Osteoblast (primary cell): Measurements from ENCODE around the gene AKT3. TPM values are rescaled to one million over a fixed set of nuclear protein-coding genes. Genes with fewer than 3 reads are reported as not detected.

Experiments used
- DNase-seq: peaks from one replicate; pipeline ENCODE4 v3.0.0; 2011; ENCODE audit warnings: low spot score, mixed read lengths; ENCODE audit not compliant: insufficient read length; ENCODE audit errors: missing footprints
- H2AFZ ChIP-seq: 2 replicates; pipeline ENCODE4 v1.6.0; 2011; ENCODE audit warnings: mild to moderate bottlenecking, low read length
- H3K27ac ChIP-seq: 2 replicates; pipeline ENCODE4 v1.5.1; 2011; ENCODE audit warnings: mild to moderate bottlenecking, low read depth, low read length, moderate library complexity
- H3K27me3 ChIP-seq: 2 replicates; pipeline ENCODE4 v1.6.0; 2012; ENCODE audit warnings: mild to moderate bottlenecking, control low read depth, inconsistent platforms, low read length, moderate library complexity; ENCODE audit not compliant: insufficient read depth
- H3K36me3 ChIP-seq: 2 replicates; pipeline ENCODE4 v1.5.1; 2011; ENCODE audit warnings: mild to moderate bottlenecking, low read length, control low read depth, moderate library complexity; ENCODE audit not compliant: insufficient read depth
- H3K4me1 ChIP-seq: 2 replicates; pipeline ENCODE4 v1.5.1; 2011; ENCODE audit warnings: mild to moderate bottlenecking, low read length, control low read depth, moderate library complexity; ENCODE audit not compliant: insufficient read depth
- H3K4me2 ChIP-seq: 2 replicates; pipeline ENCODE4 v1.6.0; 2011; ENCODE audit warnings: mild to moderate bottlenecking, low read length; ENCODE audit not compliant: insufficient read depth
- H3K4me3 ChIP-seq: fragments of 200-600 bp; sonication (generic); 3 replicates; pipeline ENCODE4 v1.5.1; 2012; ENCODE audit warnings: mild to moderate bottlenecking, low read length, inconsistent platforms; ENCODE audit not compliant: insufficient read depth
- H3K79me2 ChIP-seq: 2 replicates; pipeline ENCODE4 v1.6.0; 2012; ENCODE audit warnings: mild to moderate bottlenecking, low read length, control low read depth, inconsistent platforms; ENCODE audit not compliant: insufficient read depth
- H3K9me3 ChIP-seq: 2 replicates; pipeline ENCODE4 v1.5.1; 2011; ENCODE audit warnings: low read depth, low read length, control low read depth
- H4K20me1 ChIP-seq: 2 replicates; pipeline ENCODE4 v1.6.0; 2012; ENCODE audit warnings: mild to moderate bottlenecking, low read length, control low read depth; ENCODE audit not compliant: insufficient read depth
- total RNA-seq: library from RNA; depleted of rRNA; stranded (reverse); fragments of >200 nt; gene quantifications from 2 replicates; pipeline ENCODE4 v1.2.3, GENCODE V29; 2012
- TF ChIP-seq, protein P1 (sequence below): IDR thresholded peaks from 2 replicates; pipeline ENCODE4 v1.5.1; 2011; ENCODE audit warnings: mild to moderate bottlenecking, low read depth, low read length, moderate library complexity; ENCODE audit errors: extremely low read depth

AKT3 gene
- total RNA-seq, 1 donor = 38.7 TPM

DNA sequence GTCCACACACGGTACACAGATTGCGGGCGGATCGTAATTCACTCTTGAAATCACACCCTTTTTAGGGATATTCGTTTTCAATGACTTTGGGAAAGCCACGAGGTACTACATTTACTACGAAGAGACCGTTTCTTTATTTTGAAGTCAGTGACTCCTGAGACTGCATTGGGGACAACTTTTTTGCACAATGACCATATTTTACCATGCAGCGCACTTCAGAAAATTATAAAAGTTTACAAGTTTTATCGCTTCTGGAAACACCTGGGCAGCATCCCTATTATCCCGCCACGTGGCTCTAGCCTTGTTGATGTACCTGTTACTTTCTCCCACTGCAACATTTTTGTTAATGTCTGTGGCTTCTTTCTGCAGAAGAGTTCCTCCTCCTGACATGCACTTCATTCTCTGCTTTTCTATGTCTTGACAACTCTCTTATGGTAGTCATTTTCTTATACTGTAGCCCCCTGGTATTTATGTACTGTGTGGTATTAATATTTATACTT, 1.3 kb upstream of the AKT3 start:
- TF ChIP-seq, protein P1, sequence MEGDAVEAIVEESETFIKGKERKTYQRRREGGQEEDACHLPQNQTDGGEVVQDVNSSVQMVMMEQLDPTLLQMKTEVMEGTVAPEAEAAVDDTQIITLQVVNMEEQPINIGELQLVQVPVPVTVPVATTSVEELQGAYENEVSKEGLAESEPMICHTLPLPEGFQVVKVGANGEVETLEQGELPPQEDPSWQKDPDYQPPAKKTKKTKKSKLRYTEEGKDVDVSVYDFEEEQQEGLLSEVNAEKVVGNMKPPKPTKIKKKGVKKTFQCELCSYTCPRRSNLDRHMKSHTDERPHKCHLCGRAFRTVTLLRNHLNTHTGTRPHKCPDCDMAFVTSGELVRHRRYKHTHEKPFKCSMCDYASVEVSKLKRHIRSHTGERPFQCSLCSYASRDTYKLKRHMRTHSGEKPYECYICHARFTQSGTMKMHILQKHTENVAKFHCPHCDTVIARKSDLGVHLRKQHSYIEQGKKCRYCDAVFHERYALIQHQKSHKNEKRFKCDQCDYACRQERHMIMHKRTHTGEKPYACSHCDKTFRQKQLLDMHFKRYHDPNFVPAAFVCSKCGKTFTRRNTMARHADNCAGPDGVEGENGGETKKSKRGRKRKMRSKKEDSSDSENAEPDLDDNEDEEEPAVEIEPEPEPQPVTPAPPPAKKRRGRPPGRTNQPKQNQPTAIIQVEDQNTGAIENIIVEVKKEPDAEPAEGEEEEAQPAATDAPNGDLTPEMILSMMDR = no peak
- no peak for DNase-seq
- Histone ChIP-seq H4K20me1 (peaks cover 11% of the 10 kb centered on the region), H3K79me2 (peaks cover 31% of the 10 kb centered on the region), H2AFZ (peak overlapping the region; percentile 97), H3K4me3 (peak overlapping the region; percentile 86), H3K4me2 (peak overlapping the region; percentile 94), H3K27me3 (no peaks in the 10 kb centered on the region), H3K27ac (peak overlapping the region; percentile 71), H3K9me3 (no peaks in the 10 kb centered on the region), H3K4me1 (peaks cover 12% of the 10 kb centered on the region), H3K36me3 (no peaks in the 10 kb centered on the region)

GRCh38 chr1:243850452-243851256, 611 bp upstream of the AKT3 start:
- H3K36me3 ChIP-seq = no peaks in the 10 kb centered on the region
- DNase-seq = peak; percentile 97
- H3K9me3 ChIP-seq = no peaks in the 10 kb centered on the region
- H3K79me2 ChIP-seq = peaks cover 38% of the 10 kb centered on the region
- no peaks in the 10 kb centered on the region for H3K27me3 ChIP-seq
- peak overlapping the region; percentile 97 for H2AFZ ChIP-seq
- TF ChIP-seq, protein P1 = no peak
- peak overlapping the region; percentile 86 for H3K4me3 ChIP-seq
- peak overlapping the region; percentile 71 for H3K27ac ChIP-seq
- H3K4me1 ChIP-seq = peaks cover 12% of the 10 kb centered on the region
- peak overlapping the region; percentile 94 for H3K4me2 ChIP-seq
- H4K20me1 ChIP-seq = peaks cover 11% of the 10 kb centered on the region

GRCh38 chr1:243849421-243850201, 432 bp downstream of the AKT3 start:
- peak overlapping the region; percentile 93 for H3K4me2 ChIP-seq
- peaks cover 48% of the 10 kb centered on the region for H3K79me2 ChIP-seq
- peak overlapping the region; percentile 88 for H2AFZ ChIP-seq

More at GRCh38 chr1:243849421-243850201, 432 bp downstream of the AKT3 start:
- Histone ChIP-seq H3K9me3 (no peaks in the 10 kb centered on the region), H3K27ac (peak overlapping the region; percentile 68), H3K27me3 (no peaks in the 10 kb centered on the region), H3K4me1 (peaks cover 12% of the 10 kb centered on the region), H3K36me3 (no peaks in the 10 kb centered on the region), H3K4me3 (peak overlapping the region; percentile 86), H4K20me1 (peaks cover 11% of the 10 kb centered on the region)
- peak; percentile 79 for DNase-seq
- TF ChIP-seq, protein P1 = no peak
